GM21360 (cell line): Measurements from ENCODE around the gene CHI3L2.

Experiments used
- ATAC-seq: cut with Tn5 transposase; IDR thresholded peaks from one replicate; pipeline ENCODE4 v1.9.1; 2021; ENCODE audit warnings: mild to moderate bottlenecking, moderate library complexity; ENCODE audit not compliant: unreplicated experiment

CHI3L2 gene

GRCh38 chr1:111290104-111290503 is 62.6 kb downstream of the CHI3L2 start:
- ATAC-seq = no peak

DNA sequence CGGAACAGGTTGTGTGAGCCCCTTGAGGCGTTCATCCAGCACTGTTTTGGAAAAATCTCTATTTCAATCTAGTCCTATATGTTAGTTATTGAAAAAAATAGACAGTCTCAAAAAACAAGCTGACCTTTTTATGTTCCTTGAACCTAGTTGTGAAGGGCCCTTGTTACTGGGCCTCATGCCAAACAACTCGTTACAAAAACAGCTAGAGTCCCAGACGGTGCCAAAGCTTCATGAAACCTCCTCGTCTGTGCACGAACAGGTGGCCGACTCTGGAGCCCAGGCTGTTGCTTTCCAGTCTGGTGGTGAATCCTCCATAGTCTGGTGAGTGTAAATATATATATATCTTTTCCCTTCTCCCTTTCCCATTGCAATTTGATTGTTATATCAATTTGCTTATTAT is 63.1 kb downstream of the CHI3L2 start, which contains the start of gene CHIA:
Gene CHIA, plus strand, starts transcription at position 222 of the 400 bp plus-strand sequence. CDS start 19,617 bp downstream, outside the sequence.
- ATAC-seq = no peak
